Stimulated activated naive CD8-positive, alpha-beta T cell treated with anti-CD3 and anti-CD28 coated beads, Interleukin-15, Interleukin-2, amounts not matched to agents 100 ng/mL and 50 ng/mL, for 24 hours (primary cell): ENCODE results near the gene TUBB4A.

Source experiments
- H3K27ac Mint-ChIP-seq: one replicate; pipeline ENCODE4 v1.8.0; 2021; ENCODE audit warnings: mild to moderate bottlenecking, mixed read lengths
- H3K27me3 Mint-ChIP-seq: one replicate; pipeline ENCODE4 v1.8.0; 2021; ENCODE audit warnings: mixed read lengths
- H3K36me3 Mint-ChIP-seq: one replicate; pipeline ENCODE4 v1.8.0; 2021; ENCODE audit warnings: low read depth, mixed read lengths
- H3K4me1 Mint-ChIP-seq: one replicate; pipeline ENCODE4 v1.8.0; 2021; ENCODE audit warnings: low read depth, mixed read lengths
- H3K4me3 Mint-ChIP-seq: one replicate; pipeline ENCODE4 v1.8.0; 2021; ENCODE audit warnings: mild to moderate bottlenecking, mixed read lengths
- H3K9me3 Mint-ChIP-seq: one replicate; pipeline ENCODE4 v1.8.0; 2021; ENCODE audit warnings: mixed read lengths

TUBB4A gene

GRCh38 chr19:6489278-6490061 is 12.6 kb downstream of the TUBB4A start:
- Mint-ChIP-seq H3K36me3 (no peaks in the 10 kb centered on the region), H3K27ac (peak overlapping the region; percentile 63), H3K4me3 (peak overlapping the region; percentile 76), H3K4me1 (peaks cover 16% of the 10 kb centered on the region), H3K27me3 (no peaks in the 10 kb centered on the region), H3K9me3 (peaks cover 9% of the 10 kb centered on the region)

GRCh38 chr19:6484831-6485230 is 17.3 kb downstream of the TUBB4A start:
- Mint-ChIP-seq H3K4me1 (peaks cover 39% of the 10 kb centered on the region), H3K36me3 (peaks cover 4% of the 10 kb centered on the region), H3K27ac (no peak overlapping the region), H3K9me3 (no peaks in the 10 kb centered on the region), H3K4me3 (no peak overlapping the region), H3K27me3 (no peaks in the 10 kb centered on the region)

GRCh38 chr19:6484230-6484629 is 17.9 kb downstream of the TUBB4A start:
- peaks cover 34% of the 10 kb centered on the region for H3K4me1 Mint-ChIP-seq
- no peaks in the 10 kb centered on the region for H3K9me3 Mint-ChIP-seq
- no peaks in the 10 kb centered on the region for H3K27me3 Mint-ChIP-seq
- no peak overlapping the region for H3K4me3 Mint-ChIP-seq
- peaks cover 4% of the 10 kb centered on the region for H3K36me3 Mint-ChIP-seq
- H3K27ac Mint-ChIP-seq = no peak overlapping the region

- Mint-ChIP-seq H3K9me3 (no peaks in the 10 kb centered on the region), H3K27me3 (no peaks in the 10 kb centered on the region), H3K36me3 (peaks cover 4% of the 10 kb centered on the region), H3K4me1 (peaks cover 32% of the 10 kb centered on the region), H3K4me3 (peak overlapping the region; percentile 11), H3K27ac (peak overlapping the region; percentile 47)
Observed at GRCh38 chr19:6483235-6483634, 18.9 kb downstream of the TUBB4A start.

- peak overlapping the region; percentile 96 for H3K4me3 Mint-ChIP-seq
- H3K36me3 Mint-ChIP-seq = peaks cover 4% of the 10 kb centered on the region
- H3K4me1 Mint-ChIP-seq = peaks cover 32% of the 10 kb centered on the region
- H3K27me3 Mint-ChIP-seq = no peaks in the 10 kb centered on the region
- peak overlapping the region; percentile 95 for H3K27ac Mint-ChIP-seq
- no peaks in the 10 kb centered on the region for H3K9me3 Mint-ChIP-seq
Observed at GRCh38 chr19:6482343-6482686, 19.8 kb downstream of the TUBB4A start.

GRCh38 chr19:6481541-6482342 is 20.4 kb downstream of the TUBB4A start, which contains the start of gene DENND1C:
Gene DENND1C (minus strand): TSS chr19:6481787. CDS start chr19:6481695, 92 bp downstream.
- no peaks in the 10 kb centered on the region for H3K27me3 Mint-ChIP-seq
- peaks cover 4% of the 10 kb centered on the region for H3K36me3 Mint-ChIP-seq
- H3K4me1 Mint-ChIP-seq = peaks cover 32% of the 10 kb centered on the region
- peak within 1 kb of the TSS; percentile 96 for H3K4me3 Mint-ChIP-seq
- H3K27ac Mint-ChIP-seq = peak within 1 kb of the TSS; percentile 95
- no peaks in the 10 kb centered on the region for H3K9me3 Mint-ChIP-seq

- Mint-ChIP-seq H3K4me1 (peaks cover 32% of the 10 kb centered on the region), H3K27me3 (no peaks in the 10 kb centered on the region), H3K4me3 (peak overlapping the region; percentile 96), H3K27ac (peak overlapping the region; percentile 95), H3K36me3 (peaks cover 10% of the 10 kb centered on the region), H3K9me3 (no peaks in the 10 kb centered on the region)
Observed at GRCh38 chr19:6480848-6481415, 21.2 kb downstream of the TUBB4A start.

GRCh38 chr19:6479836-6480398 is 22.2 kb downstream of the TUBB4A start:
- peaks cover 11% of the 10 kb centered on the region for H3K36me3 Mint-ChIP-seq
- no peaks in the 10 kb centered on the region for H3K27me3 Mint-ChIP-seq
- peak overlapping the region; percentile 41 for H3K27ac Mint-ChIP-seq
- no peaks in the 10 kb centered on the region for H3K9me3 Mint-ChIP-seq
- H3K4me1 Mint-ChIP-seq = peaks cover 32% of the 10 kb centered on the region
- peak overlapping the region; percentile 96 for H3K4me3 Mint-ChIP-seq

GRCh38 chr19:6478815-6479214 is 23.3 kb downstream of the TUBB4A start:
- H3K4me3 Mint-ChIP-seq = no peak overlapping the region
- H3K36me3 Mint-ChIP-seq = peaks cover 17% of the 10 kb centered on the region
- no peaks in the 10 kb centered on the region for H3K27me3 Mint-ChIP-seq
- peaks cover 32% of the 10 kb centered on the region for H3K4me1 Mint-ChIP-seq
- no peak overlapping the region for H3K27ac Mint-ChIP-seq
- no peaks in the 10 kb centered on the region for H3K9me3 Mint-ChIP-seq

GRCh38 chr19:6476896-6477431 is 25.1 kb downstream of the TUBB4A start:
- H3K36me3 Mint-ChIP-seq = peaks cover 17% of the 10 kb centered on the region
- no peaks in the 10 kb centered on the region for H3K27me3 Mint-ChIP-seq
- H3K4me1 Mint-ChIP-seq = peaks cover 19% of the 10 kb centered on the region
- no peak overlapping the region for H3K4me3 Mint-ChIP-seq
- no peak overlapping the region for H3K27ac Mint-ChIP-seq
- H3K9me3 Mint-ChIP-seq = no peaks in the 10 kb centered on the region

- Mint-ChIP-seq H3K27me3 (no peaks in the 10 kb centered on the region), H3K27ac (no peak overlapping the region), H3K4me3 (no peak overlapping the region), H3K36me3 (peaks cover 17% of the 10 kb centered on the region), H3K9me3 (no peaks in the 10 kb centered on the region), H3K4me1 (peaks cover 15% of the 10 kb centered on the region)
Observed at GRCh38 chr19:6476155-6476895, 25.8 kb downstream of the TUBB4A start.

GRCh38 chr19:6475321-6476108 is 26.6 kb downstream of the TUBB4A start:
- H3K27me3 Mint-ChIP-seq = no peaks in the 10 kb centered on the region
- H3K27ac Mint-ChIP-seq = no peak overlapping the region
- no peaks in the 10 kb centered on the region for H3K9me3 Mint-ChIP-seq
- peaks cover 8% of the 10 kb centered on the region for H3K4me1 Mint-ChIP-seq
- peaks cover 17% of the 10 kb centered on the region for H3K36me3 Mint-ChIP-seq
- no peak overlapping the region for H3K4me3 Mint-ChIP-seq

GRCh38 chr19:6473647-6474046 is 28.5 kb downstream of the TUBB4A start:
- no peaks in the 10 kb centered on the region for H3K4me1 Mint-ChIP-seq
- H3K27ac Mint-ChIP-seq = no peak overlapping the region
- H3K36me3 Mint-ChIP-seq = peaks cover 24% of the 10 kb centered on the region
- H3K9me3 Mint-ChIP-seq = no peaks in the 10 kb centered on the region
- no peaks in the 10 kb centered on the region for H3K27me3 Mint-ChIP-seq
- H3K4me3 Mint-ChIP-seq = no peak overlapping the region
